GM12801 (cell line): ENCODE data around the gene PI4K2A.

Experiments used
- TF ChIP-seq, protein P1 (sequence below): IDR thresholded peaks from one replicate; pipeline ENCODE4 v1.5.1; 2011; ENCODE audit warnings: control low read depth; ENCODE audit not compliant: insufficient read length; ENCODE audit errors: extremely low read depth

PI4K2A gene

DNA sequence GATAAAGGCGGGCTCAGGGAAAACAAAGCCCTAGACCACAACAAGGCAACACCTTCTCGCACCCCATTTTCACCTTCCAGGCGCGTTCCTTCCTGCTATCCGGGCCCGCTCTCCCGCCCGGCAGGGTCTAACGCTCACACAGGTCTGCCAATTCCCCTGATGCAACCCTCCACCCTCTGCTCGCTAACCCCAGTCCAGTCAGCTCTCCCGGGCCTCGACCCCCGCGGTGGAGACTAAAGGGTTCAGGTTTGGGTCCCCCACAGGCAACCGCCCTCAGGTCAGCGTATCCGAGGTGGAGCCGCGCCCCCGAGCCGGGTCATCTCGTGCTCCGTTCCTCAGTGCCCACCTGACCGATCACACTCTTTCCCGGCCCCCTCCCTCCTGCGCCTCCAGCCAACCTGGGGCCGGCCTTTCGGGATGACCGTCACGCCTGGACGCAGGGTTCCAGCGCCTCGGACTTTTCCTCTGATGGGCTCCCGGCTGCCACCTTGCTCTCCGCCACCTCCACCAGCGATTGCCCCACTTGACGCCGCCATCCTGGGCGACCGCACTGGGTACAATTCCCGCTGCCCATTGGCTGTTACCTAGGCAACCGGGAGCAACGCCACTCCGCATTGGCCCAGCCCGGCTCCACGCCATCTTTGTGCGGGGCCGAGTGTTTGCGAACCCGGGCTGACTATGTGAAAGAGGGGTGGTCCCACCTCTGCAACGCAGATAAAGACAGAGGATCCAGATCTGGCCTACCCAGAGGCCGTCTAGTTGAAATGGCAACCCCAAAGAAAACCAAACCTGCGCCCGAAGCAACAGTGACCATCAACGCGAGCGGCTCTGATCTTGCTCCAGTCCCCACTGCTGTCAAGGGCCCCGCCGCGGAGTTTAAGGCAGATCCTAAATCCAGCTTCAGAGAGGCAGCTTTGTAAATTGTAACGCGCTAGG is 7.3 kb upstream of the PI4K2A start, which contains the start of gene MORN4:
Gene MORN4, minus strand, starts transcription at position 552 of the 936 bp plus-strand sequence. CDS start 13,847 bp downstream, outside the sequence.
- TF ChIP-seq, protein P1, sequence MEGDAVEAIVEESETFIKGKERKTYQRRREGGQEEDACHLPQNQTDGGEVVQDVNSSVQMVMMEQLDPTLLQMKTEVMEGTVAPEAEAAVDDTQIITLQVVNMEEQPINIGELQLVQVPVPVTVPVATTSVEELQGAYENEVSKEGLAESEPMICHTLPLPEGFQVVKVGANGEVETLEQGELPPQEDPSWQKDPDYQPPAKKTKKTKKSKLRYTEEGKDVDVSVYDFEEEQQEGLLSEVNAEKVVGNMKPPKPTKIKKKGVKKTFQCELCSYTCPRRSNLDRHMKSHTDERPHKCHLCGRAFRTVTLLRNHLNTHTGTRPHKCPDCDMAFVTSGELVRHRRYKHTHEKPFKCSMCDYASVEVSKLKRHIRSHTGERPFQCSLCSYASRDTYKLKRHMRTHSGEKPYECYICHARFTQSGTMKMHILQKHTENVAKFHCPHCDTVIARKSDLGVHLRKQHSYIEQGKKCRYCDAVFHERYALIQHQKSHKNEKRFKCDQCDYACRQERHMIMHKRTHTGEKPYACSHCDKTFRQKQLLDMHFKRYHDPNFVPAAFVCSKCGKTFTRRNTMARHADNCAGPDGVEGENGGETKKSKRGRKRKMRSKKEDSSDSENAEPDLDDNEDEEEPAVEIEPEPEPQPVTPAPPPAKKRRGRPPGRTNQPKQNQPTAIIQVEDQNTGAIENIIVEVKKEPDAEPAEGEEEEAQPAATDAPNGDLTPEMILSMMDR: no peak

DNA sequence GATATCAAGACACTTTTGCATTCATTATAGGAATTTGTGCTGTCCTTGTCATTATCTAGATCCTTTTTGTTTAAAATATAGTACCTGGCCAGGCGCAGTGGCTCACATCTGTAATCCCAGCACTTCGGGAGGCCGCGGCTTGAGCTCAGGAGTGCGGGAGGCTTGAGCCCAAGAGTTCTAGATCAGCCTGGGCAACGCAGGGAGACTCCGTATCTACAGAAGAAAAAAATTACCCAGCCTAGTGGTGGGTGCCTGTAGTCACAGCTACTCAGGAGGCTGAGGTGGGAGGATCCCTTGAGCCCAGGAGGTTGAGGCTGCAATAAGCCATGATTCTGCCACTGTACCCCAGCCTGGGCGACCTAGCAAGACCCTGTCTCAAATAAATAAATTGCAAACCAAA is 6.5 kb upstream of the PI4K2A start:
- TF ChIP-seq, protein P1: no peak

DNA sequence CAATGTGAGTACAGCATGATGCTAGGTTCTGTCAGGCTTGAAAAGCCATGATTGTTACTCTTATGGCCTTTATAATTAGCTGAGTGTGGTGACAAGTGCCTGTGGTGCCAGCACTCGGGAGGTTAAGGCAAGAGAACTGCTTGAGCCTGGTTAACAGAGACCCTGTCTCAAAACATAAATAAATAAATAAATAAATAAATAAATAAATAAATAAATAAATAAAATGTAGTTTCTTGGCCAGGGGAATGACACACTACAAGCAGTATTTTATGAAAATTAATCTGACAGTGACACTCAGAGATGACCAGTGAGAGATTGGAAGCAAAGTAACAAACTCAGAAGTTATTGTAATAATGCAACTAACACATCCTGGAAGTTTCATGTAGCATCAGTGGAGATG is 4.9 kb upstream of the PI4K2A start:
- TF ChIP-seq, protein P1: no peak

DNA sequence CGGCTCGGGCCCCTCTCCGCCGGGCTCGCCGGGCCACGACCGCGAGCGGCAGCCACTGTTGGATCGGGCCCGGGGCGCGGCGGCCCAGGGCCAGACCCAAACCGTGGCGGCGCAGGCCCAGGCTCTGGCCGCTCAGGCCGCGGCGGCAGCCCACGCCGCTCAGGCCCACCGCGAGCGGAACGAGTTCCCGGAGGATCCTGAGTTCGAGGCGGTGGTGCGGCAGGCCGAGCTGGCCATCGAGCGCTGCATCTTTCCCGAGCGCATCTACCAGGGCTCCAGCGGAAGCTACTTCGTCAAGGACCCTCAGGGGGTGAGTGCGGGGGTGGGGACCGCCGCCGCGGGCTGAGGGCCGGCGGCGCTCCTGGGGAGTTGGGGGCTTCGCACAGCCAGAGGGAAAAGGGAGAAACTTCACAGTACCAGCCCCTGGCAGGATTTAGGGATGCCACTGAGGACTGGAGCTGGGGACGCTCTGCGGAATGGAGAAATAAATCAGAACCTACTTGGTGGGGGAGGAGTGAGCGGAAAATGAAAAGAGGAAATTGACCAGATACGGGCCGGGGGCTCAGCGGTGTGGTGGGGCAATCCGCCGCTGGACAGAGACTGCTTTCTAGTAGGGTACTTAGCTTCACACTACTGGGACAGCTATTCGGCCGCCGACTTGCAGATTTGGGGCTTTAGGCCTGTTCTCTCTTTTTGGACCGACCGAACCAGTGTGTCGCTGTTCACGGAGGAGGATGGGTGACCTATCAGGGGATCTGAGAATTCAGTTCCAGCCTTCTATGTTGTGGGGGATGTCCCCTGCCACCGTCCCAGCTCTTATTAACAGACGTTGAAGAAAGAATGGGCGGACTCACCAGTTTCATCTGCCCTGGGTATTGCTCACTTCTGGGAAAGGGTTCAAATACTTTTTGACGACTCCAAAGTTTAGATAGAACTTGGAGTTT is 669 bp downstream of the PI4K2A start:
- TF ChIP-seq, protein P1: no peak

DNA sequence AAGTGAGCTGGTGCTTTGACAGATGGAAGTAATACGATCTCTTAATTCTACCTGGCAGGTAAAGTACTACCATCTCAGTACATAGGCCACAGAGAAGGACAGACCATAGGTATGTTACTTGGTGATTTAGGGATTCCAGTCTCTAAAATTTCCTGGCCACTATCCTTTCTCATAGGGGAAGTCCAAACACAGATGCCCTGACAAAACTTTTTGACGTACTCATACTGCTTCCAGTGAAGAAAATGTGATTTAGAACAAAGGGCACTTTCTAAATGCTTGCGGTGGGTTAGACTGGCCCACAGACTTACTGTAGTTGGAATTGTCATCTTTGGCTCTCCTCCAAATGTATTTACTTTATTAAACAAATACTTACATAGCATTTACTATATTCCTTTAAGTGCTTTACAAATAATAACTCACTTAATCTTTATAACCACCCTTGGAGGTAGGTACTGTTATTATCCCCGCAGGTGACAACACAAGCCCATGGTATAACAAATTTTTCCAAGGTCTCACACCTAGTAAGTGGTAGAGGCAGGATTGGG is 3.0 kb downstream of the PI4K2A start:
- TF ChIP-seq, protein P1: no peak

DNA sequence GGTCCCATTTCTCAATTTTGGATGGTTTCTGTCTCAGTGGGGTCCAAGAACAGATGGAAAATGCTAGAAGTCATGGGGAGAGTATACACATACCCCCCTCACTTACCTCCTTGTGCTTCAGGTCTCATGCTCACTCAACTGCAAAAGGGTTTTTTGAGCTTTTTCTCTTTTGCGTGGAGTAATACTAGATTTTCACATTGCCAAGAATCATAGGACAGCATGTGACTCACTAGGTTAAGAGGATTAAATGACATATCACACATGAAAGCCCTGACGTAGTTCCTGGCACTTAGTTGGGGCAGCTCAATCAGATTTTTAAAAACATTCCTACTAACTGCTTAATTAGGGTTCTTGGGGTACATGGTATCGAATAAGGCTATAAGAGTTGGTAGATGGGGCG is 4.5 kb downstream of the PI4K2A start:
- TF ChIP-seq, protein P1: no peak

DNA sequence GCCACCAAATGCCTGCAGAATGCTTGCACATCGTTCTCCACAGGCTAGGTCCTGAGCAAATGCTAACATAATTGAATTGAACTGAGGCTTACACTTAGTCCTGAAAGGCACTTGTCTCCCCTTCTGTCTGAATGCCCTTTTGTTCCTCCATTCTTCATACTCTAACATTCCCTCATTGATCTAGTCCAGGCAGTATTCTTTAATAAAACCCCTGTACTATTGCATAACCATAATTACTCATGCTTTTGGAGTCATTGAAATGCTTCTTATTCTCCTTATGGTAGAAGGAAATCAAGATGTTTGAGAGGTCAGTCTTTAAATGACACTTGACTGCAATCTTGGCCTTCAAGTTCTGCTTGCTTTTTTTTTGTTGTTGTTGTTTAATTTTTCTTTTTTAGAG is 7.1 kb downstream of the PI4K2A start:
- TF ChIP-seq, protein P1: no peak
